Osteoblast (primary cell): ENCODE measurements around the gene DAPK1. TPM values are rescaled to one million over a fixed set of nuclear protein-coding genes. Genes with fewer than 3 reads are reported as not detected.
A peak's percentile ranks its signal among the peaks of the same experiment; 100 is the strongest.

Source experiments
- DNase-seq: peaks from one replicate; pipeline ENCODE4 v3.0.0; 2011; ENCODE audit warnings: low spot score, mixed read lengths; ENCODE audit not compliant: insufficient read length; ENCODE audit errors: missing footprints
- H2AFZ ChIP-seq: 2 replicates; pipeline ENCODE4 v1.6.0; 2011; ENCODE audit warnings: mild to moderate bottlenecking, low read length
- H3K27ac ChIP-seq: 2 replicates; pipeline ENCODE4 v1.5.1; 2011; ENCODE audit warnings: mild to moderate bottlenecking, low read depth, low read length, moderate library complexity
- H3K27me3 ChIP-seq: 2 replicates; pipeline ENCODE4 v1.6.0; 2012; ENCODE audit warnings: mild to moderate bottlenecking, control low read depth, inconsistent platforms, low read length, moderate library complexity; ENCODE audit not compliant: insufficient read depth
- H3K36me3 ChIP-seq: 2 replicates; pipeline ENCODE4 v1.5.1; 2011; ENCODE audit warnings: mild to moderate bottlenecking, low read length, control low read depth, moderate library complexity; ENCODE audit not compliant: insufficient read depth
- H3K4me1 ChIP-seq: 2 replicates; pipeline ENCODE4 v1.5.1; 2011; ENCODE audit warnings: mild to moderate bottlenecking, low read length, control low read depth, moderate library complexity; ENCODE audit not compliant: insufficient read depth
- H3K4me2 ChIP-seq: 2 replicates; pipeline ENCODE4 v1.6.0; 2011; ENCODE audit warnings: mild to moderate bottlenecking, low read length; ENCODE audit not compliant: insufficient read depth
- H3K4me3 ChIP-seq: fragments of 200-600 bp; sonication (generic); 3 replicates; pipeline ENCODE4 v1.5.1; 2012; ENCODE audit warnings: mild to moderate bottlenecking, low read length, inconsistent platforms; ENCODE audit not compliant: insufficient read depth
- H3K79me2 ChIP-seq: 2 replicates; pipeline ENCODE4 v1.6.0; 2012; ENCODE audit warnings: mild to moderate bottlenecking, low read length, control low read depth, inconsistent platforms; ENCODE audit not compliant: insufficient read depth
- H3K9me3 ChIP-seq: 2 replicates; pipeline ENCODE4 v1.5.1; 2011; ENCODE audit warnings: low read depth, low read length, control low read depth
- H4K20me1 ChIP-seq: 2 replicates; pipeline ENCODE4 v1.6.0; 2012; ENCODE audit warnings: mild to moderate bottlenecking, low read length, control low read depth; ENCODE audit not compliant: insufficient read depth
- CTCF ChIP-seq: IDR thresholded peaks from 2 replicates; pipeline ENCODE4 v1.5.1; 2011; ENCODE audit warnings: mild to moderate bottlenecking, low read depth, low read length, moderate library complexity; ENCODE audit errors: extremely low read depth
- total RNA-seq: library from RNA; depleted of rRNA; stranded (reverse); fragments of >200 nt; gene quantifications from 2 replicates; pipeline ENCODE4 v1.2.3, GENCODE V29; 2012

Gene DAPK1
- total RNA-seq, 1 donor, result 55.4 TPM

GRCh38 chr9:87684627-87685219 is 187.1 kb downstream of the DAPK1 start:
- Histone ChIP-seq H4K20me1 (no peaks in the 10 kb centered on the region), H3K4me3 (no peak overlapping the region), H3K36me3 (no peaks in the 10 kb centered on the region), H3K9me3 (no peaks in the 10 kb centered on the region), H3K27ac (no peak overlapping the region), H2AFZ (peak overlapping the region; percentile 44), H3K27me3 (no peaks in the 10 kb centered on the region), H3K4me1 (peaks cover 17% of the 10 kb centered on the region), H3K4me2 (peak overlapping the region; percentile 31), H3K79me2 (no peaks in the 10 kb centered on the region)
- DNase-seq, result peak; percentile 92
- TF ChIP-seq CTCF, result peak; percentile 84

- Histone ChIP-seq H3K27me3 (no peaks in the 10 kb centered on the region), H3K27ac (peak overlapping the region; percentile 24), H3K4me1 (peaks cover 17% of the 10 kb centered on the region), H3K9me3 (no peaks in the 10 kb centered on the region), H3K4me3 (no peak overlapping the region), H3K4me2 (peak overlapping the region; percentile 33), H3K36me3 (no peaks in the 10 kb centered on the region), H2AFZ (peak overlapping the region; percentile 70), H3K79me2 (no peaks in the 10 kb centered on the region), H4K20me1 (no peaks in the 10 kb centered on the region)
- no peak for TF ChIP-seq CTCF
- peak; percentile 92 for DNase-seq
Measured at GRCh38 chr9:87685441-87685840, 187.8 kb downstream of the DAPK1 start.

- peak overlapping the region; percentile 70 for H2AFZ ChIP-seq
- no peaks in the 10 kb centered on the region for H4K20me1 ChIP-seq
- no peaks in the 10 kb centered on the region for H3K36me3 ChIP-seq
Measured at GRCh38 chr9:87685871-87686519, 188.3 kb downstream of the DAPK1 start.

More at GRCh38 chr9:87685871-87686519, 188.3 kb downstream of the DAPK1 start:
- DNase-seq, result peak; percentile 71
- Histone ChIP-seq H3K4me2 (peak overlapping the region; percentile 33), H3K27ac (peak overlapping the region; percentile 24), H3K4me1 (peaks cover 17% of the 10 kb centered on the region), H3K79me2 (no peaks in the 10 kb centered on the region), H3K27me3 (no peaks in the 10 kb centered on the region), H3K4me3 (no peak overlapping the region), H3K9me3 (no peaks in the 10 kb centered on the region)
- TF ChIP-seq CTCF, result no peak
